Measurements from ENCODE around the gene ATOH8. TPM values are rescaled to one million over a fixed set of nuclear protein-coding genes. Genes with fewer than 3 reads are reported as not detected.

Gene ATOH8
- total RNA-seq, 1 experiment from 2014 or later = 0.81 TPM

- no peak for DNase-seq (ENCODE audit: low spot score)
- POLR2A ChIA-PET = no interaction called here
- CTCF ChIA-PET = interaction anchor here (1.0 to 3.0 kb wide), 4 partner anchors 17 to 68 kb away, joined by 3 to 19 read pairs (median 6); no protein-coding TSS in a partner anchor
- ATAC-seq = no peak
- Mint-ChIP-seq H3K4me3 (no peak overlapping the region), H3K36me3 (no peaks in the 10 kb centered on the region), H3K27ac (no peak overlapping the region), H3K27me3 (ENCODE audit: low read depth) (peaks cover 23% of the 10 kb centered on the region), H3K4me1 (peaks cover 9% of the 10 kb centered on the region), H3K9me3 (no peaks in the 10 kb centered on the region)
- no peak for TF ChIP-seq JUN (CRISPR knock-in tag; IDR thresholded peaks at IDR 0.05)
- TF ChIP-seq SMAD4 (CRISPR knock-in tag; IDR thresholded peaks at IDR 0.05) = no peak
- no peak for TF ChIP-seq ZNF671 (CRISPR knock-in tag; IDR thresholded peaks at IDR 0.05)
- TF ChIP-seq, protein P1, sequence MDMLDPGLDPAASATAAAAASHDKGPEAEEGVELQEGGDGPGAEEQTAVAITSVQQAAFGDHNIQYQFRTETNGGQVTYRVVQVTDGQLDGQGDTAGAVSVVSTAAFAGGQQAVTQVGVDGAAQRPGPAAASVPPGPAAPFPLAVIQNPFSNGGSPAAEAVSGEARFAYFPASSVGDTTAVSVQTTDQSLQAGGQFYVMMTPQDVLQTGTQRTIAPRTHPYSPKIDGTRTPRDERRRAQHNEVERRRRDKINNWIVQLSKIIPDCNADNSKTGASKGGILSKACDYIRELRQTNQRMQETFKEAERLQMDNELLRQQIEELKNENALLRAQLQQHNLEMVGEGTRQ (CRISPR knock-in tag; IDR thresholded peaks at IDR 0.05) = no peak
- no peak for TF ChIP-seq ELF4 (CRISPR knock-in tag; IDR thresholded peaks at IDR 0.05; ENCODE audit: low read depth)
- no peak for TF ChIP-seq FOXK1 (CRISPR knock-in tag; IDR thresholded peaks at IDR 0.05)
- TF ChIP-seq ESRRA (CRISPR knock-in tag; IDR thresholded peaks at IDR 0.05; ENCODE audit: borderline replicate concordance) = no peak
These were observed 7.3 kb upstream of the ATOH8 start for GRCh38 chr2:85746321-85747004.

- no peak for ATAC-seq
- peaks cover 3% of the 10 kb centered on the region; the same call in 1 of the 2 replicates for H3K4me1 Mint-ChIP-seq
- TF ChIP-seq TEAD1 (CRISPR knock-in tag; IDR thresholded peaks at IDR 0.05) = no peak
- no peak for TF ChIP-seq ZNF512 (CRISPR knock-in tag; IDR thresholded peaks at IDR 0.05; ENCODE audit: borderline replicate concordance)
- no peak for TF ChIP-seq FOXJ3 (CRISPR knock-in tag; IDR thresholded peaks at IDR 0.05; ENCODE audit: borderline replicate concordance)
- TF ChIP-seq, protein P2, sequence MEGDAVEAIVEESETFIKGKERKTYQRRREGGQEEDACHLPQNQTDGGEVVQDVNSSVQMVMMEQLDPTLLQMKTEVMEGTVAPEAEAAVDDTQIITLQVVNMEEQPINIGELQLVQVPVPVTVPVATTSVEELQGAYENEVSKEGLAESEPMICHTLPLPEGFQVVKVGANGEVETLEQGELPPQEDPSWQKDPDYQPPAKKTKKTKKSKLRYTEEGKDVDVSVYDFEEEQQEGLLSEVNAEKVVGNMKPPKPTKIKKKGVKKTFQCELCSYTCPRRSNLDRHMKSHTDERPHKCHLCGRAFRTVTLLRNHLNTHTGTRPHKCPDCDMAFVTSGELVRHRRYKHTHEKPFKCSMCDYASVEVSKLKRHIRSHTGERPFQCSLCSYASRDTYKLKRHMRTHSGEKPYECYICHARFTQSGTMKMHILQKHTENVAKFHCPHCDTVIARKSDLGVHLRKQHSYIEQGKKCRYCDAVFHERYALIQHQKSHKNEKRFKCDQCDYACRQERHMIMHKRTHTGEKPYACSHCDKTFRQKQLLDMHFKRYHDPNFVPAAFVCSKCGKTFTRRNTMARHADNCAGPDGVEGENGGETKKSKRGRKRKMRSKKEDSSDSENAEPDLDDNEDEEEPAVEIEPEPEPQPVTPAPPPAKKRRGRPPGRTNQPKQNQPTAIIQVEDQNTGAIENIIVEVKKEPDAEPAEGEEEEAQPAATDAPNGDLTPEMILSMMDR (IDR thresholded peaks at IDR 0.05) = no peak
- no peak for TF ChIP-seq NR1H2 (CRISPR knock-in tag; IDR thresholded peaks at IDR 0.05)
- no peak for TF ChIP-seq HMGA2 (CRISPR knock-in tag; IDR thresholded peaks at IDR 0.05)
- no peak for TF ChIP-seq ZNF396 (CRISPR knock-in tag; IDR thresholded peaks at IDR 0.05; ENCODE audit: borderline replicate concordance)
- TF ChIP-seq ZNF121 (CRISPR knock-in tag; IDR thresholded peaks at IDR 0.05) = no peak
- TF ChIP-seq NFE2L1 (CRISPR knock-in tag; IDR thresholded peaks at IDR 0.05) = no peak
- H3K27ac Mint-ChIP-seq = no peak overlapping the region
- DNase-seq (ENCODE audit: low spot score) = no peak
- H3K9me3 Mint-ChIP-seq = no peaks in the 10 kb centered on the region
- POLR2A ChIA-PET = no interaction called here
- H3K36me3 Mint-ChIP-seq = no peaks in the 10 kb centered on the region
- CTCF ChIA-PET = interaction anchor here (1.5 to 2.1 kb wide), 2 partner anchors 18 to 67 kb away, joined by 6 to 9 read pairs; no protein-coding TSS in a partner anchor
- H3K4me3 Mint-ChIP-seq = no peak overlapping the region
- H3K27me3 Mint-ChIP-seq (ENCODE audit: low read depth) = peaks cover 32% of the 10 kb centered on the region
These were observed 6.3 kb upstream of the ATOH8 start for GRCh38 chr2:85747441-85747840.

DNA sequence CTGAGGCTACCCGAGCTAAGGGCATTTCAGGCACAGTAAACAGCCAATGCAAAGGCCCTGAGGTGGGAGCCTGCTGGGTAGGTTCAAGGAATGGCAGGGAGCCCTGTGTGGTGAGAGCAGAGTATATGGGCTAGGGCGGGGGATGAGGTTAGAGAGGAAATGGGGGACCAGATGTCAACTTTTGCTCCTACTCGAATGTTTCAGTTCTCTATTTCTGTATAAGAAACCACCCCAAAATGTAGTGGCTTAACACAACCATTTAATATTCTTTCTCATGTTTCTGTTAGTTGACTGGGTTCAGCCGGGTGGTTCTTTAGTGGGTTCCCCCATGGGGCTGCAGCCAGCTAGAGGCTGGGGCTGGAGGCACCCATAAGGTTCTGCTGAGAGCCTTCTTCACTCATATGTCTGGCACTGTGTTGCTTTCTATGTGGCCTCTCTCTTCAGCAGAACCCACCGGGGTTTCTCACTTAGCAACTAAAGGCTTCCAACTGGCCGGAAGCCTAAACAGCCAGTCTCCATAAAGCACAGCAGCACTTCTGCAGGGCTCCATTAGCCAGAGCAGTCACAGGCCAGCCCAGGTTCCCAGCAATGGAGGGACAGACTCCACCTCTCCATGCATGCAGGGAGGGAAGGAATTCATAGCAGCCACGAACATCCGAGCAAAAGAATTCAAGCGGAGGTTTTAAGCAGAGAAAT, 5.6 kb upstream of the ATOH8 start:
- ChIA-PET POLR2A (no interaction called here), CTCF (interaction anchor here (1.1 to 6.2 kb wide), 8 partner anchors 19 to 69 kb away, joined by 3 to 126 read pairs (median 8); no protein-coding TSS in a partner anchor)
- DNase-seq (ENCODE audit: low spot score) (no peak), ATAC-seq (no peak)
- no peak overlapping the region for H3K27ac Mint-ChIP-seq
- H3K9me3 Mint-ChIP-seq = no peaks in the 10 kb centered on the region
- H3K36me3 Mint-ChIP-seq = no peaks in the 10 kb centered on the region
- 0 out of 2 replicates have a peak, but pooled peaks cover 2% of the 10 kb centered on the region for H3K4me1 Mint-ChIP-seq
- peaks cover 39% of the 10 kb centered on the region for H3K27me3 Mint-ChIP-seq (ENCODE audit: low read depth)
- H3K4me3 Mint-ChIP-seq = no peak overlapping the region
- TF ChIP-seq, protein P3, sequence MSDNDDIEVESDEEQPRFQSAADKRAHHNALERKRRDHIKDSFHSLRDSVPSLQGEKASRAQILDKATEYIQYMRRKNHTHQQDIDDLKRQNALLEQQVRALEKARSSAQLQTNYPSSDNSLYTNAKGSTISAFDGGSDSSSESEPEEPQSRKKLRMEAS (CRISPR knock-in tag; IDR thresholded peaks at IDR 0.05) = no peak
- no peak for TF ChIP-seq ZNF232 (CRISPR knock-in tag; IDR thresholded peaks at IDR 0.05)
- TF ChIP-seq ESRRA (CRISPR knock-in tag; IDR thresholded peaks at IDR 0.05; ENCODE audit: borderline replicate concordance) = no peak
- no peak for TF ChIP-seq ZBTB43 (CRISPR knock-in tag; IDR thresholded peaks at IDR 0.05)
- TF ChIP-seq GRHL2 (CRISPR knock-in tag; IDR thresholded peaks at IDR 0.05; ENCODE audit: insufficient replicate concordance, severe bottlenecking) = no peak
- no peak for TF ChIP-seq ZNF425 (CRISPR knock-in tag; conservative IDR thresholded peaks at IDR 0.05)
- no peak for TF ChIP-seq ZNF671 (CRISPR knock-in tag; IDR thresholded peaks at IDR 0.05)
- TF ChIP-seq OVOL2 (CRISPR knock-in tag; IDR thresholded peaks at IDR 0.05; ENCODE audit: borderline replicate concordance) = no peak
